Loucy (cell line): ENCODE data around the gene H6PD.

ENCODE experiments used
- H2AFZ ChIP-seq: fragments of 200-600 bp; sonication (generic); 2 replicates; pipeline ENCODE4 v1.6.0; 2016; ENCODE audit warnings: antibody characterized with exemption, mild to moderate bottlenecking, low read length, moderate library complexity
- H3F3A ChIP-seq: fragments of 200-600 bp; 2 replicates; pipeline ENCODE4 v1.6.0; 2016; ENCODE audit warnings: antibody characterized with exemption, low read depth, mild to moderate bottlenecking
- H3K27me3 ChIP-seq: fragments of 200-600 bp; sonication (generic); 2 replicates; pipeline ENCODE4 v1.6.1; 2014; ENCODE audit warnings: low read length, mild to moderate bottlenecking; ENCODE audit not compliant: insufficient read depth, poor library complexity, severe bottlenecking
- H3K36me3 ChIP-seq: fragments of 200-600 bp; sonication (generic); 2 replicates; pipeline ENCODE4 v1.6.1; 2016; ENCODE audit warnings: low read length; ENCODE audit not compliant: insufficient read depth
- H3K4me1 ChIP-seq: fragments of 200-600 bp; sonication (generic); 2 replicates; pipeline ENCODE4 v1.5.1; 2014; ENCODE audit warnings: low read length, mild to moderate bottlenecking; ENCODE audit not compliant: insufficient read depth, poor library complexity, severe bottlenecking
- H3K4me2 ChIP-seq: fragments of 200-600 bp; sonication (generic); 2 replicates; pipeline ENCODE4 v1.6.0; 2014; ENCODE audit warnings: antibody characterized with exemption, low read length, low read depth, mild to moderate bottlenecking; ENCODE audit not compliant: poor library complexity, severe bottlenecking
- H3K4me3 ChIP-seq: fragments of 200-600 bp; sonication (generic); 2 replicates; pipeline ENCODE4 v1.5.1; 2014; ENCODE audit warnings: low read length, mild to moderate bottlenecking, mixed read lengths; ENCODE audit not compliant: poor library complexity, severe bottlenecking
- H3K79me2 ChIP-seq: fragments of 200-600 bp; sonication (generic); 2 replicates; pipeline ENCODE4 v1.6.1; 2014; ENCODE audit warnings: low read length; ENCODE audit not compliant: insufficient read depth
- H3K9ac ChIP-seq: fragments of 200-600 bp; sonication (generic); 2 replicates; pipeline ENCODE4 v1.6.0; 2014; ENCODE audit warnings: mild to moderate bottlenecking, low read depth, low read length, moderate library complexity; ENCODE audit not compliant: poor library complexity, severe bottlenecking
- H3K9me2 ChIP-seq: fragments of 200-600 bp; sonication (generic); replicated peaks from 2 replicates; pipeline ENCODE4 v1.6.1; 2016; ENCODE audit warnings: low read depth, low read length, mixed read lengths
- H3K9me3 ChIP-seq: fragments of 200-600 bp; sonication (generic); 2 replicates; pipeline ENCODE4 v1.6.1; 2014; ENCODE audit warnings: mild to moderate bottlenecking, antibody characterized with exemption, low read length, low read depth; ENCODE audit not compliant: insufficient read depth
- H4K20me1 ChIP-seq: fragments of 200-600 bp; sonication (generic); 2 replicates; pipeline ENCODE4 v1.6.0; 2014; ENCODE audit warnings: antibody characterized with exemption, low read length, mild to moderate bottlenecking; ENCODE audit not compliant: insufficient read depth, poor library complexity, severe bottlenecking
- CTCF ChIP-seq: fragments of 200-600 bp; sonication (generic); conservative IDR thresholded peaks from 2 replicates; pipeline ENCODE4 v1.5.1; 2014; ENCODE audit warnings: mild to moderate bottlenecking, antibody characterized with exemption, low read length
- EZH2phosphoT487 ChIP-seq: fragments of 200-600 bp; IDR thresholded peaks from 2 replicates; pipeline ENCODE4 v1.6.1; 2018; ENCODE audit warnings: antibody characterized with exemption, mild to moderate bottlenecking, moderate library complexity, borderline replicate concordance

The H6PD gene

GRCh38 chr1:9314711-9315379 lies 80.3 kb downstream of the H6PD start:
- no peak overlapping the region for H2AFZ ChIP-seq
- no peaks in the 10 kb centered on the region for H3K9me3 ChIP-seq
- H3F3A ChIP-seq, result no peaks in the 10 kb centered on the region
- no peak overlapping the region for H3K4me3 ChIP-seq
- H3K4me2 ChIP-seq, result no peak overlapping the region
- no peaks in the 10 kb centered on the region for H3K27me3 ChIP-seq
- peaks cover 76% of the 10 kb centered on the region for H4K20me1 ChIP-seq
- no peak for TF ChIP-seq EZH2phosphoT487
- no peak for TF ChIP-seq CTCF
- no peaks in the 10 kb centered on the region for H3K9me2 ChIP-seq
- peaks cover 26% of the 10 kb centered on the region; the same call in 1 of the 2 replicates for H3K36me3 ChIP-seq
- no peak overlapping the region for H3K9ac ChIP-seq
- peaks cover 5% of the 10 kb centered on the region for H3K4me1 ChIP-seq
- H3K79me2 ChIP-seq, result peaks cover 99% of the 10 kb centered on the region

GRCh38 chr1:9315411-9316079 lies 81.0 kb downstream of the H6PD start:
- Histone ChIP-seq H3F3A (no peaks in the 10 kb centered on the region), H3K9me2 (no peaks in the 10 kb centered on the region), H3K4me1 (peaks cover 5% of the 10 kb centered on the region), H3K4me3 (no peak overlapping the region), H3K9me3 (no peaks in the 10 kb centered on the region), H3K9ac (no peak overlapping the region), H2AFZ (no peak overlapping the region), H4K20me1 (peaks cover 78% of the 10 kb centered on the region), H3K27me3 (no peaks in the 10 kb centered on the region), H3K4me2 (no peak overlapping the region), H3K36me3 (peaks cover 26% of the 10 kb centered on the region; the same call in 1 of the 2 replicates), H3K79me2 (peaks cover 99% of the 10 kb centered on the region)
- TF ChIP-seq EZH2phosphoT487 (no peak), CTCF (no peak)

- H2AFZ ChIP-seq, result no peak overlapping the region
- H3K79me2 ChIP-seq, result peaks cover 99% of the 10 kb centered on the region
- no peak overlapping the region for H3K9ac ChIP-seq
Observed at GRCh38 chr1:9316080-9316444, 81.5 kb downstream of the H6PD start.

More at GRCh38 chr1:9316080-9316444, 81.5 kb downstream of the H6PD start:
- Histone ChIP-seq H3K4me1 (peaks cover 9% of the 10 kb centered on the region), H3K4me2 (no peak overlapping the region), H4K20me1 (peaks cover 78% of the 10 kb centered on the region), H3K27me3 (no peaks in the 10 kb centered on the region), H3K9me2 (no peaks in the 10 kb centered on the region), H3F3A (no peaks in the 10 kb centered on the region), H3K9me3 (no peaks in the 10 kb centered on the region), H3K36me3 (peaks cover 26% of the 10 kb centered on the region; the same call in 1 of the 2 replicates), H3K4me3 (no peak overlapping the region)
- TF ChIP-seq CTCF, result no peak
- TF ChIP-seq EZH2phosphoT487, result no peak
